ENCODE results near the gene PITHD1. TPM values are rescaled to one million over a fixed set of nuclear protein-coding genes. Genes with fewer than 3 reads are reported as not detected.

PITHD1 gene
- total and polyA plus RNA-seq, 10 of the 15 experiments (the other 5 are each of a cell fraction or from before 2014, with no cell fraction given), result 23.7 to 82.2 (median 67.0) TPM

- TF ChIP-seq NFYA (IDR thresholded peaks at IDR 0.05; ENCODE audit: borderline replicate concordance, low read depth, low read length) (no peak), MLLT1 (IDR thresholded peaks at IDR 0.05) (no peak), ZNF622 (IDR thresholded peaks at IDR 0.05) (no peak), CBFB (IDR thresholded peaks at IDR 0.05; ENCODE audit: low read depth) (no peak), KAT2A (conservative IDR thresholded peaks at IDR 0.05; ENCODE audit: control insufficient read depth, low read depth, low read length) (no peak), NR2C1 (IDR thresholded peaks at IDR 0.05) (no peak), SRF (IDR thresholded peaks at IDR 0.05; ENCODE audit: low read depth in 2 of 2, low read length in 2 of 2) (no peak), FOS (IDR thresholded peaks at IDR 0.05; ENCODE audit: borderline replicate concordance, extremely low read depth, insufficient read length) (no peak), ZSCAN29 (IDR thresholded peaks at IDR 0.05) (no peak), NFXL1 (IDR thresholded peaks at IDR 0.05; ENCODE audit: borderline replicate concordance) (no peak)
- TF ChIP-seq, protein P1, sequence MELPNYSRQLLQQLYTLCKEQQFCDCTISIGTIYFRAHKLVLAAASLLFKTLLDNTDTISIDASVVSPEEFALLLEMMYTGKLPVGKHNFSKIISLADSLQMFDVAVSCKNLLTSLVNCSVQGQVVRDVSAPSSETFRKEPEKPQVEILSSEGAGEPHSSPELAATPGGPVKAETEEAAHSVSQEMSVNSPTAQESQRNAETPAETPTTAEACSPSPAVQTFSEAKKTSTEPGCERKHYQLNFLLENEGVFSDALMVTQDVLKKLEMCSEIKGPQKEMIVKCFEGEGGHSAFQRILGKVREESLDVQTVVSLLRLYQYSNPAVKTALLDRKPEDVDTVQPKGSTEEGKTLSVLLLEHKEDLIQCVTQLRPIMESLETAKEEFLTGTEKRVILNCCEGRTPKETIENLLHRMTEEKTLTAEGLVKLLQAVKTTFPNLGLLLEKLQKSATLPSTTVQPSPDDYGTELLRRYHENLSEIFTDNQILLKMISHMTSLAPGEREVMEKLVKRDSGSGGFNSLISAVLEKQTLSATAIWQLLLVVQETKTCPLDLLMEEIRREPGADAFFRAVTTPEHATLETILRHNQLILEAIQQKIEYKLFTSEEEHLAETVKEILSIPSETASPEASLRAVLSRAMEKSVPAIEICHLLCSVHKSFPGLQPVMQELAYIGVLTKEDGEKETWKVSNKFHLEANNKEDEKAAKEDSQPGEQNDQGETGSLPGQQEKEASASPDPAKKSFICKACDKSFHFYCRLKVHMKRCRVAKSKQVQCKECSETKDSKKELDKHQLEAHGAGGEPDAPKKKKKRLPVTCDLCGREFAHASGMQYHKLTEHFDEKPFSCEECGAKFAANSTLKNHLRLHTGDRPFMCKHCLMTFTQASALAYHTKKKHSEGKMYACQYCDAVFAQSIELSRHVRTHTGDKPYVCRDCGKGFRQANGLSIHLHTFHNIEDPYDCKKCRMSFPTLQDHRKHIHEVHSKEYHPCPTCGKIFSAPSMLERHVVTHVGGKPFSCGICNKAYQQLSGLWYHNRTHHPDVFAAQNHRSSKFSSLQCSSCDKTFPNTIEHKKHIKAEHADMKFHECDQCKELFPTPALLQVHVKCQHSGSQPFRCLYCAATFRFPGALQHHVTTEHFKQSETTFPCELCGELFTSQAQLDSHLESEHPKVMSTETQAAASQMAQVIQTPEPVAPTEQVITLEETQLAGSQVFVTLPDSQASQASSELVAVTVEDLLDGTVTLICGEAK (IDR thresholded peaks at IDR 0.05; ENCODE audit: borderline replicate concordance), result no peak
- Histone ChIP-seq H3K4me2 (ENCODE audit: control insufficient read depth, insufficient read depth) (no peak overlapping the region), H3K4me3 (no peak overlapping the region), H3K9me3 (replicated peaks; ENCODE audit: control insufficient read depth, insufficient read depth, low read length) (no peaks in the 10 kb centered on the region), H2AFZ (ENCODE audit: control insufficient read depth, low read depth, low read length) (no peak overlapping the region), H3K36me3 (ENCODE audit: control insufficient read depth in 2 of 2, insufficient read depth in 2 of 2, low read length in 1 of 2) (peaks cover 0 to 2% of the 10 kb centered on the region in 2 experiments; a peak in 1 of 4 replicates), H3K27me3 (replicated peaks in 1 of 2; ENCODE audit: control insufficient read depth in 2 of 2, insufficient read depth in 2 of 2, low read length in 1 of 2) (no peaks in the 10 kb centered on the region), H3K79me2 (ENCODE audit: control insufficient read depth, insufficient read depth, low read length) (peaks cover 34% of the 10 kb centered on the region), H4K20me1 (ENCODE audit: control insufficient read depth, insufficient read depth) (no peaks in the 10 kb centered on the region), H3K9ac (ENCODE audit: control insufficient read depth, insufficient read depth, low read length) (no peak overlapping the region), H3K4me1 (ENCODE audit: control insufficient read depth, insufficient read depth, low read length) (peaks cover 31% of the 10 kb centered on the region), H3K27ac (ENCODE audit: control insufficient read depth, insufficient read depth) (no peak overlapping the region)
- WGBS (ENCODE audit: insufficient coverage, insufficient replicate concordance, low lambda C conversion rate, missing lambda C conversion rate), result 77% methylated on average over 5 of the region's 5 CpGs
- DNase-seq (ENCODE audit: low read depth, low spot score) (no peak), FAIRE-seq (no peak), ATAC-seq (no peak)
- intact Hi-C loops (cut with micrococcal nuclease; ENCODE audit: unreplicated experiment), result no loop called here
- ChIA-PET RAD21 (ENCODE audit: unreplicated experiment) (interaction anchor here (1.1 to 6.1 kb wide), 3 partner anchors 14 to 30 kb away, joined by 3 to 51 read pairs (median 4); no protein-coding TSS in a partner anchor), SMC1A (ENCODE audit: uncharacterized antibody, unreplicated experiment) (interaction anchor here (0.8 to 1.3 kb wide), 2 partner anchors 12 to 15 kb away, joined by 3 to 4 read pairs; no protein-coding TSS in a partner anchor), CTCF (interaction anchor here (1.4 kb wide), 1 partner anchor 30 kb away, joined by 3 read pairs; no protein-coding TSS in a partner anchor), POLR2A (interaction anchor here (1.7 kb wide), 1 partner anchor 18 kb away, joined by 4 read pairs; no protein-coding TSS in a partner anchor)
- BruUV-seq (replicated peaks), result no TSS peak
- in situ Hi-C loops (cut with MboI), result no loop called here
These were observed 36.6 kb upstream of the PITHD1 start for GRCh38 chr1:23741609-23742008.

Data from GM12878 (cell line).